Body of pancreas (tissue), 4 donors: ENCODE data around the gene SH3PXD2B. TPM values are rescaled to one million over a fixed set of nuclear protein-coding genes. Genes with fewer than 3 reads are reported as not detected.

Experiments used
- ATAC-seq: fragments of 150-250 bp; one replicate; pipeline ENCODE4 v1.9.1; 2016
- DNase-seq, 4 donors: peaks; one replicate each; pipeline ENCODE4 v3.0.0-alpha.2; 2019
- H3K27ac ChIP-seq, 4 donors: fragments of 200-600 bp; sonication (generic); 1 replicate in 3 of 4; 2 replicates in 1 of 4; pipeline versions ENCODE4 v1.5.1 to v1.6.1; 2016 to 2019; ENCODE audit warnings: mild to moderate bottlenecking in 1 of 4, mixed read lengths in 1 of 4, moderate library complexity in 1 of 4
- H3K27me3 ChIP-seq, 2 donors: fragments of 200-600 bp; sonication (generic); one replicate each; pipeline ENCODE4 v1.6.0; 2016; ENCODE audit warnings: mild to moderate bottlenecking in 1 of 2
- H3K36me3 ChIP-seq, 2 donors: fragments of 200-600 bp; sonication (generic); replicated peaks in 1 of 2; 2 replicates each; pipeline ENCODE4 v1.5.1; 2016; ENCODE audit warnings: low read depth in 2 of 2; ENCODE audit not compliant: insufficient read depth in 1 of 2
- H3K4me1 ChIP-seq: fragments of 200-600 bp; sonication (generic); one replicate; pipeline ENCODE4 v1.6.0; 2016
- H3K4me3 ChIP-seq, 2 donors: fragments of 200-600 bp; sonication (generic); 1 replicate in 1 of 2; 2 replicates in 1 of 2; pipeline ENCODE4 v1.5.1; 2016 to 2019
- H3K9me3 ChIP-seq, 3 donors: fragments of 200-600 bp; sonication (generic); 1 replicate in 2 of 3; 2 replicates in 1 of 3; pipeline ENCODE4 v1.5.1; 2016
- POLR2A ChIP-seq, 3 donors: fragments of 450-650 bp; IDR thresholded peaks; one replicate each; pipeline ENCODE4 v1.6.1; 2016; ENCODE audit warnings: antibody characterized with exemption in 3 of 3, mild to moderate bottlenecking in 2 of 3
- WGBS, 2 donors: methylation state at CpG; one replicate each; pipeline ENCODE4 v1.1.5; 2017; 5-methylcytosine and 5-hydroxymethylcytosine counted together
- intact Hi-C: fragments of 100-400 bp; cut with DNase I; formaldehyde crosslinking; loops from one replicate; pipeline ENCODE4 v1.15.1; 2023
- total RNA-seq, 2 donors: library from RNA; depleted of rRNA; stranded (reverse); fragments of >200 nt; gene quantifications; one replicate each; pipeline ENCODE4 v1.1.0, GENCODE V29; 2016
- TF ChIP-seq, protein P1 (sequence below), 7 experiments: fragments of 450-650 bp in 4 of 7; fragments of 200-600 bp in 3 of 7; sonication (generic) in 3 of 7; IDR thresholded peaks; one replicate each; pipeline ENCODE4 v1.5.1; 2016 to 2019; ENCODE audit warnings: antibody characterized with exemption in 7 of 7

Gene SH3PXD2B
- total RNA-seq, 2 donors from 2014 or later = 9.9 to 16.9 TPM

DNA sequence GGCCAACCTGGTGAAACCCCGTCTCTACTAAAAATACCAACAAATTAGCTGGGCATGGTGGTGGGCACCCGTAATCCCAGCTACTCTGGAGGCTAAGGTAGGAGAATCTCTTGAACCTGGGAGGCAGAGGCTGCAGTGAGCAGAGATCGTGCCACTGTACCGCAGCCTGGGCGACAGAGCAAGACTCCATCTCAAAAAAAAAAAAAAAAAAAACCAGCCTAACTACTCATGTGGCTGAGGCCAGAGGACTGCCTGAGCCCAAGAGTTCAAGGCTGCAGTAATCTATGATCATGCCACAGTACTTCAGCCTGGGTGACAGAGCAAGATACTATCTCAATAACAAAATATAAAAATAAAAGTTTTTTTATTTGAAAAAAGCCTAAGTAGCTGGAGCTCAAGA is 174.0 kb downstream of the SH3PXD2B start:
- H3K27me3 ChIP-seq = no peaks in the 10 kb centered on the region
- TF ChIP-seq POLR2A (IDR thresholded peaks at IDR 0.05) = no peak
- TF ChIP-seq, protein P1, sequence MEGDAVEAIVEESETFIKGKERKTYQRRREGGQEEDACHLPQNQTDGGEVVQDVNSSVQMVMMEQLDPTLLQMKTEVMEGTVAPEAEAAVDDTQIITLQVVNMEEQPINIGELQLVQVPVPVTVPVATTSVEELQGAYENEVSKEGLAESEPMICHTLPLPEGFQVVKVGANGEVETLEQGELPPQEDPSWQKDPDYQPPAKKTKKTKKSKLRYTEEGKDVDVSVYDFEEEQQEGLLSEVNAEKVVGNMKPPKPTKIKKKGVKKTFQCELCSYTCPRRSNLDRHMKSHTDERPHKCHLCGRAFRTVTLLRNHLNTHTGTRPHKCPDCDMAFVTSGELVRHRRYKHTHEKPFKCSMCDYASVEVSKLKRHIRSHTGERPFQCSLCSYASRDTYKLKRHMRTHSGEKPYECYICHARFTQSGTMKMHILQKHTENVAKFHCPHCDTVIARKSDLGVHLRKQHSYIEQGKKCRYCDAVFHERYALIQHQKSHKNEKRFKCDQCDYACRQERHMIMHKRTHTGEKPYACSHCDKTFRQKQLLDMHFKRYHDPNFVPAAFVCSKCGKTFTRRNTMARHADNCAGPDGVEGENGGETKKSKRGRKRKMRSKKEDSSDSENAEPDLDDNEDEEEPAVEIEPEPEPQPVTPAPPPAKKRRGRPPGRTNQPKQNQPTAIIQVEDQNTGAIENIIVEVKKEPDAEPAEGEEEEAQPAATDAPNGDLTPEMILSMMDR (IDR thresholded peaks at IDR 0.05) = no peak
- ATAC-seq (no peak), DNase-seq (no peak)
- H3K9me3 ChIP-seq = no peaks in the 10 kb centered on the region
- H3K4me1 ChIP-seq = peaks cover 21% of the 10 kb centered on the region
- no peaks in the 10 kb centered on the region for H3K36me3 ChIP-seq
- intact Hi-C loops = no loop called here
- no peak overlapping the region for H3K27ac ChIP-seq
- no peak overlapping the region for H3K4me3 ChIP-seq
- 76 to 77% methylated on average over 5 of the region's 5 CpGs for WGBS, 2 donors

DNA sequence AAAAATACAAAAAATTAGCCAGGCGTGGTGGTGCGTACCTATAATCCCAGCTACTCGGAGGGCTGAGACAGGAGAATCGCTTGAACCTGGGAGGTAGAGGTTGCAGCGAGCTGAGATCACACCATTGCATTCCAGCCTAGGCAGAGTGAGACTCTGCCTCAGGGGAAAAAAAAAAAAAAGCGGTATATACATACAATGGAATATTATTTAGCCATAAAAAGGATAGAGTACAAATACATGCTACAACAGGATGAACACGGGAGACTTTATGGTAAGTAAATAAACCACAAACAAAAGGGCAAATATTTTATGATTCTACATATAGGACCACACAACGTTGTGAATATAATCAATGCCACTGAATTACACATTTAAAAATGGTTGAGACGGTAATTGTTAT is 176.0 kb downstream of the SH3PXD2B start:
- intact Hi-C loops = no loop called here
- ATAC-seq = no peak
- Histone ChIP-seq H3K36me3 (no peaks in the 10 kb centered on the region), H3K9me3 (no peaks in the 10 kb centered on the region), H3K4me1 (peaks cover 15% of the 10 kb centered on the region), H3K27me3 (no peaks in the 10 kb centered on the region), H3K27ac (no peak overlapping the region), H3K4me3 (no peak overlapping the region)
- DNase-seq = no peak
- TF ChIP-seq, protein P1 (IDR thresholded peaks at IDR 0.05) = no peak
- TF ChIP-seq POLR2A (IDR thresholded peaks at IDR 0.05) = no peak
- WGBS, 2 donors = 97 to 99% methylated on average over 9 of the region's 9 CpGs

DNA sequence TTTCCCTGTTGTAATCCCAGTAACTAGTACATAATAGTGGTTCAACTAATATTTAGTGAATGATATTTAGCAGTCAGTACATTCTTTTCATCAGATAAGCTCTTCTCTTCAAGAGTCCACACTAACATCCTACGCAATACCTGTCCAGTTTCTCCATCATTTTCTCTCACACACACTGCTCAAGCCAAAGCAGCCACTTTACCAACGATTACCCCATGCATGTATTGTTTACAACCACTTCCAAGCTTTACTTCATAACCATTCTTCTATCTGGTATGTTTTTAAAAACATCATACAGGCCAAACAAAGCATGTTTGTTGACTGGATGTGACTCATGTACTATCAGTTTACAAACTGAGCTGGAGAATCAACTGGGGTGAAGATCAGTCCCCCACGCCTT is 178.1 kb downstream of the SH3PXD2B start:
- intact Hi-C loops = no loop called here
- WGBS, 2 donors = 76 to 82% methylated on average over 3 of the region's 3 CpGs
- Histone ChIP-seq H3K4me3 (no peak overlapping the region), H3K4me1 (peaks cover 7% of the 10 kb centered on the region), H3K27me3 (no peaks in the 10 kb centered on the region), H3K36me3 (no peaks in the 10 kb centered on the region), H3K27ac (no peak overlapping the region), H3K9me3 (no peaks in the 10 kb centered on the region)
- DNase-seq = no peak
- ATAC-seq = no peak
- TF ChIP-seq, protein P1 (IDR thresholded peaks at IDR 0.05) = no peak
- no peak for TF ChIP-seq POLR2A (IDR thresholded peaks at IDR 0.05)

Other genes with a start within 250 kb of the SH3PXD2B start
- gene UBTD2, start 170.8 kb downstream of the SH3PXD2B start, total RNA-seq = 10 to 100 TPM; 13.5 to 20.8 TPM
- gene NEURL1B, start 186.7 kb upstream of the SH3PXD2B start, total RNA-seq = 10 to 100 TPM in 1 of 2 donors, 1 to 10 TPM in 1; 9.9 to 12.2 TPM